ENCODE results near the gene PTX4.

PTX4 gene

DNA sequence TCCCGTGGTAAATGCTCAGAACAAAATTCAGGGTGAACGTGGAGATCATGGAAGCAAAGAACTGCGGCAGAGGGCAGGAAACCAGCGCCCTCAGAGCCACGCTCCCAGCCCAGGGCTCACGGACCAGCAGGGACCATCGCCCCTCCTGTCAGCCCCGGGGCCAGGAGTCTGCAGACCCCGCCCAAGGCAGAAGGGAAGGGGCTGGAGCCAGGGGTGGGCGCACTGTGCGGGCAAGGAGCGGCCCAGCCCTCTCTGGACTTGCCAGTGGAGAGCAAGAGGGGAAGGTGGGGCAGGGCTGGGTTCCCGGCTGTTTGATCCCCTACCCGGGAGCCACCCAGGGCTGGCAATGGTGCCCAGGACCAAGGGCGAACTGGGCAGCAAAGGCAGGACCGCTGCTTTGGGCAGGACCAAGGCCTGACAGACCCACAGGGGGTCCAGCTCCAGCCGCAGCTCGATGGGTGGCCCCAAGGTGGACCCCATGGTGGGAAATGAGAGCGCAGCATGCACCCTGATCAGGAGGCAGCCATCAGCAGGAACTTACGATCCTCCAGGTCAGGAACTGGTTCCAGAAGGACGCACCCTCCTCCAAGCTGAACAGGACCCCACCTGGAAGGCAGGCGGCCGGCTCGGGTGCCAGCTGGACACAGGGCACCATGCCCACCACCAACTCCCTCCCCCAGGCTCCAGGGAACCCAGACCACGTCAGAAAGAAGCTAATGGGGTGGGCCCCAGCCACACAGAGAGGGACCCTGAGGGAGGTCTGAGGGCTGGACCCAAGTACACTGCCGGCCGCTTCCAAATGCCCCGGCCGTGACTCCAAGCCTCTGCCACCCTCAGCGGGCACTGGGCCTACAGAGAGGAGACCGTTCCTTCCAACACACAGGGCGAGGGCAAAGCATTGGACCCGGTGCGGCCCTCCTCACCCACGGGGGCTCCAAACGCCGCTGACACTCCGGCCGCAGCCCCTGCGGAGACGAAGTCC, 33.3 kb downstream of the PTX4 start:
- no peak for ATAC-seq
- Mint-ChIP-seq H3K36me3 (peaks cover 43% of the 10 kb centered on the region), H3K27ac (no peak overlapping the region), H3K4me1 (peaks cover 25% of the 10 kb centered on the region), H3K4me3 (no peak overlapping the region), H3K9me3 (no peaks in the 10 kb centered on the region), H3K27me3 (no peaks in the 10 kb centered on the region)

DNA sequence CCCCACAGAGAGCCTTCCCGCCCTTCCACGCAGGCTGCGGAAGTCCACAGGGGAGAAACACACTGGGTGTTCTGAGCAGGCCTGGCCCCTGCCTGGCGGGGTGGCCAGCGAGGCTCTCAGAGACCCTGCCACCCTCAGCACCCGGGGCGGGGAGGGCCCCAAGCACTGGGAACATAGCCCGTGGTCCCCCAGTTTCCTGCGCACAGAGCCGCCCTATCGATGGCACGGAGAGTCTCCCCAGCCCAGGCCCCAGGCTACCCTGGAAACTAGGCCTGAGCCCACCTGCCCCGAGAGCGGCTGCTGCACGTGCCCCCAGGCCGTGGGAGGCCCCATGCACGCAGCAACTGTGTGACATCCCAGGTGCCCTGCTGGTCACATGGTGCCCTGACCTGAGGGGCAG, 34.2 kb downstream of the PTX4 start:
- no peak overlapping the region for H3K27ac Mint-ChIP-seq
- H3K36me3 Mint-ChIP-seq: peaks cover 43% of the 10 kb centered on the region
- H3K9me3 Mint-ChIP-seq: no peaks in the 10 kb centered on the region
- H3K4me3 Mint-ChIP-seq: no peak overlapping the region
- H3K27me3 Mint-ChIP-seq: no peaks in the 10 kb centered on the region
- ATAC-seq: no peak
- H3K4me1 Mint-ChIP-seq: peaks cover 17% of the 10 kb centered on the region

DNA sequence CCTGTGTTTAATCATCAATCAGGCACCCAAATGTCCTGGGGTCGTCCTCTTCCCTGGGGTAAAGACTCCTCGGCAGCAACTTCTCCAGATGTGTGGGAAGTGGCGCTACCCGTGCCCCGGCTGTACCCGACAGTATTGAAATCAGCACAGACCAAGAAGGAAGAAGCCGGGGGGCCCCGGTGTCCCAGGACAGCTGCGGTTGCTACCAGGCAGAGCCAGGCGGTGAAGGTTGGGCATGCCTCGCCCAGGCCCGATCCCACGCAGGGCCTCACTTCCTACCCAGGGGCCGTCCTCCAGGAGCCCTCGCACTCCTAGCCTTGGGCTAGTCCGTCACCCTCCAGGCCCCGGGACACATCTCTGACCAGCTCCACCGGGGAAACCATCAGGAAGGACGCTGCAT, 35.4 kb downstream of the PTX4 start:
- H3K27ac Mint-ChIP-seq: no peak overlapping the region
- no peak overlapping the region for H3K4me3 Mint-ChIP-seq
- H3K27me3 Mint-ChIP-seq: no peaks in the 10 kb centered on the region
- peaks cover 39% of the 10 kb centered on the region for H3K36me3 Mint-ChIP-seq
- no peaks in the 10 kb centered on the region for H3K9me3 Mint-ChIP-seq
- H3K4me1 Mint-ChIP-seq: peaks cover 6% of the 10 kb centered on the region
- no peak for ATAC-seq

DNA sequence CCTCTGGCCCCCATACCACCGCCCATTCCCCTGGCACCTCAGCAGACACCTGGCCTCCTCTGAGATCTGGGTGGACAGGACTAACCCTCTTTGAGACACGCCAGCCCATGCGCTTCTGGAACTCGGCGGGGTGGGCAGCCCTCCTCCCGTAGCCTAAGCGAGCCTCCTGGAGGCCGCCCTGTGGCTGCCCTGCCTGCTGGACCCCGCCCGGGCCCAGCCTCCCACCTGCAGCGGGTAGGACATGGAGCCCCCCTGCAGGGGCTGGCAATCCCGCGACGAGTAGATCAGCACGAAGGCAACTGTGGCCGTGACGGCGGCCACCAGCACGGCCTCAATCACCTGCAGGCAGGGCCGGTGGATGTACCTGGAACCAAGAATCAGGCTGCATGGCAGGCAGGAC, 36.2 kb downstream of the PTX4 start:
- Mint-ChIP-seq H3K9me3 (no peaks in the 10 kb centered on the region), H3K27ac (no peak overlapping the region), H3K36me3 (peaks cover 45% of the 10 kb centered on the region), H3K27me3 (no peaks in the 10 kb centered on the region), H3K4me3 (no peak overlapping the region), H3K4me1 (no peaks in the 10 kb centered on the region)
- ATAC-seq: no peak

DNA sequence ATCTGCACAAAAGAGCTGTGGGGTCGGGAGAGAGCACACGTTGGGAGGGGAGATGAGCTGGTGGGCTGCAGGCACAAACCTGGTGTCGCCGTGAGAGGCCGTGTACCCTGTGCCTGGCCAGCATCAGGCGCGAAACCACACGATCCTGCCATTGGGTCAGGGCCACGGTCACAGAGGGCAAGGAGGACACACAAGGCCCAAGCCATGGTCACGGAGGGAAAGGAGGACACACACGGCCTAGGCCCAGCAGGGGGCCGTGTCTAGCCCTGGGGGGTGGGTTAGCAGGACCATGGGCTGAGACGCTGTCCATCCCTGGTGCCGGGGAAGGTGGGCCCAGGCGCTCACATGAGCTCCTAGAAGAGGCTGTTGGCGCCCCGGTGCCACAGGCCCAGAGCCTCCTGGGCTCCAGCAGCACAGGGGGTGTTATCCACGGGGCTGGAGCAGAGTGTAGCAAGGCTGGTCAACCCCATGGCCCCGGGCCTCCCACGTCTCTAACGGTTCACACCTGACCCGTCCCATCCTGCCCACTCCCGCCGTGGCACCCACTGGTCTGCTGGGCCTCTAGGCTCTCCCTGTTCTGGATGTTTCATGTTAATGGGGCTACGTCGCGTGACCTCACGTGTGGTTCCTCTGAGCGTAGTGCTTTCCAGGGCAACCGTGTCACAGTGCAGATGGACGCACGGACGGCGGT, 36.9 kb downstream of the PTX4 start:
- Mint-ChIP-seq H3K27me3 (no peaks in the 10 kb centered on the region), H3K4me3 (no peak overlapping the region)
- ATAC-seq: no peak

DNA sequence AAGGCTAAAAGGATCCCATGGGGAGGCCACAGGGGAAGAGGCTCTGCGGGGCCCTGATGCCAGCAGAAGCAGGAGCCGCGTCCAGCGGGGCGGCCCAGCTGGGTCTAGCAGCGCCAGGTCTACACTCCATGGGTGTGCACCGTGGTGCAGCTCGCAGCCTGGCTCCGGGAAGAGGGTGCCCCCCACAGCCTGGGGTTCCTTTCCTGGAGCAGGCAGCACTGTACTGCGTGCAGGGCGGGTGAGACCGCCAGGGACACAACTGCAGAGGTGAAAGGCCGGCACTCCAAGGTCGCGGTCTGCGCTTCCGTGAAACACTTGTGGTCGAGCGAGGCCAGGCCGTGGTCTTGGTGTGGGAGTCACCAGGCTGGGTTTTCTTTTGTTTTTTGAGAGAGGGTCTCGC, 37.9 kb downstream of the PTX4 start:
- H3K27me3 Mint-ChIP-seq: no peaks in the 10 kb centered on the region
- H3K4me1 Mint-ChIP-seq: peaks cover 5% of the 10 kb centered on the region
- H3K4me3 Mint-ChIP-seq: no peak overlapping the region
- no peaks in the 10 kb centered on the region for H3K9me3 Mint-ChIP-seq
- no peak for ATAC-seq
- H3K36me3 Mint-ChIP-seq: peaks cover 51% of the 10 kb centered on the region
- H3K27ac Mint-ChIP-seq: no peak overlapping the region

More for the DNA sequence above, 36.9 kb downstream of the PTX4 start:
- H3K27ac Mint-ChIP-seq: no peak overlapping the region
- H3K4me1 Mint-ChIP-seq: no peaks in the 10 kb centered on the region
- H3K36me3 Mint-ChIP-seq: peaks cover 45% of the 10 kb centered on the region
- H3K9me3 Mint-ChIP-seq: no peaks in the 10 kb centered on the region

DNA sequence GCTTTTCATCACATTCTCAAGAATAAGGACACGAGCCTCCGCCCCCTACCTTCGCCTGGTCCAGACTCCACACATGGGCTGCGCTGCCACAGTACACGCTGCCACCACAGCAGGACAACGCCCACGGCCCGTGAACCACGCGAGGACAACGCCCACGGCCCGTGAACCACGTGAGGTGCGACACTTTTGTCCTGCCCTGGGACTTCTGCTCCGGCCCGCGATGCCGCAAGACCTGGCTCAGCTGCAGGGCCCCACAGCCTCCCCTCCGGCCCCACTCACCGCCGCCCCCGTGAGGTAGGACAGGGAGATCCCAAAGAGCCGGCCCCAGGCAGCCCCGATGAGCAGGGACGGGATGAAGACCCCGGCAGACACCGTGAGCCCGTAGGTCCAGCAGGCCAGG, 38.5 kb downstream of the PTX4 start:
- H3K27me3 Mint-ChIP-seq: no peaks in the 10 kb centered on the region
- no peak overlapping the region for H3K27ac Mint-ChIP-seq
- ATAC-seq: no peak
- H3K4me1 Mint-ChIP-seq: peaks cover 10% of the 10 kb centered on the region
- H3K36me3 Mint-ChIP-seq: peaks cover 50% of the 10 kb centered on the region
- no peaks in the 10 kb centered on the region for H3K9me3 Mint-ChIP-seq
- H3K4me3 Mint-ChIP-seq: no peak overlapping the region

DNA sequence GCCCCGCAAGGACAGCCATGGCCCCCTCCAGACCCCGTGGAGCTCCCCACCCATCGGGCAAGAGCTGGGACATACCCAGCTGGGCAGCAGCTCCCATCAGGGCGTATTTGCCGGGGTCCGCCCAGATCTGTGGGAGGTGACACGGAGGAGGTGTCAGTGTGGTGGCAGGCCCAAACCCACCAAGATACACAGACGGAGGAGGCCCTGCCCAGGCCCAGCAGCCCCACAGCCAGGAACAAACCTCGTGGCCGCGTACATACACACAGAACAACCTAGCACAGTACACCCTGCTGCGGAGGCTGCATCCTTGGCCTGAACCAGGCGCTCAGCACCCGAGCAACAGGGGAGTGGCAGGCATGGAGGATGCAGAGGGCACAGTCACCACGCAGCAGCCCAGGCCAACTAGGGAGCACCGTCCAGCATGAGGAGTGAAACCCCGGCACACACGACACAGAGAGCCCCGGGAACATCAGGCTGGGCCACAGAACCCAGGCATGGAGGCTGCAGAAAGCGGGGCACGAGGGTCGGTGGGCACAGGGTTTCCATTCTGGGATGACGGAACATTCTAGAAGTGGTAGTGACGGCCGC, 39.4 kb downstream of the PTX4 start:
- H3K9me3 Mint-ChIP-seq: no peaks in the 10 kb centered on the region
- H3K27ac Mint-ChIP-seq: no peak overlapping the region
- peaks cover 44% of the 10 kb centered on the region for H3K36me3 Mint-ChIP-seq
- ATAC-seq: no peak
- H3K27me3 Mint-ChIP-seq: no peaks in the 10 kb centered on the region
- H3K4me3 Mint-ChIP-seq: no peak overlapping the region
- peaks cover 19% of the 10 kb centered on the region for H3K4me1 Mint-ChIP-seq

DNA sequence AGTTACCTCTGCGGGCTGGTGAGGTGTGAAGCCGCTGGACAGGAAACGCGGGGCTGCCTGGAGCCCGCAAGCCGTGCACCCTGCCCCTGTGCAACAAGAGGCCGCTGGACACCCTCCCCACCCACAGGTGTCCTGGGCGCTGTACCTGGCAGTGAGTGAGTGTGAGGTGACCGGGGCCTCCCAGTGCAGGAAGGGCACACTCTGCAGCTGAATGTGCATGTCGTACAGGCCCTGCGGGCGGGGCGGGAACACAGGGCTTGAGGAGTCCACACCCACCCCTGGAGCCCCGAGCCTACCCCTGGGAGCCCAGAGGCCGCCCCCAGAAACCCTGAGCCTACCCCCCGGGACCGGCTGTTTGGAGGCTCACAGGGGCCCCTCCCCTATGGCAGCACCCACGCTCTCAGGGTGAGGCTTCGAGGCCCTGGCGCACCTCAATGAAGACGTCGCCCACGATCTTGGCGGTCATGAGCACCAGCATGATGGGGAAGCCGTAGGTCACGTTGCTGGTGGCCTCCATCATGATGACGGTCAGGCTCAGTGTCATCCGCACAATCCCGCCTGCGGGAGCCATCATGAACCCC, 40.1 kb downstream of the PTX4 start:
- no peaks in the 10 kb centered on the region for H3K27me3 Mint-ChIP-seq
- H3K36me3 Mint-ChIP-seq: peaks cover 38% of the 10 kb centered on the region

DNA sequence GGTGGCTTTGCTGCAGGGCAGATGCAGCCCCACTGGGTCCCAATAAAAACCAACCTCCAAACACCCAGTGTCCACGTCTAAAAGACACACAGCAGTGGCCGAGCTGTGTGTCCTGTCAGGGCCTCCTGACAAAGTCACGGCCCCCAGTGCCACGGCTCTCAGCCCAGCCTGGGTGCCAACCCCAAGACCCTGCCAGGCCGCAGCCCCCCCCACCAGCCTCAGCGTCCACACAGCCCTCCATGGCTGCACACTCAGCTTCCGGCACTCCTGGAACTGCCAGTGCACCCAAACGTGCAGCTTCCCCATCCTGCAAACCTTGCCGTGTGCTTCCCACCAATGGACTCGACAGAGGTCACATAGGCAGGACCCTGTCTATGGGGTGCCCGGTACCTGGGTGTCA, 40.8 kb downstream of the PTX4 start:
- peaks cover 21% of the 10 kb centered on the region for H3K4me1 Mint-ChIP-seq
- no peaks in the 10 kb centered on the region for H3K9me3 Mint-ChIP-seq
- no peak overlapping the region for H3K27ac Mint-ChIP-seq
- no peak for ATAC-seq
- no peaks in the 10 kb centered on the region for H3K27me3 Mint-ChIP-seq
- peaks cover 36% of the 10 kb centered on the region for H3K36me3 Mint-ChIP-seq
- no peak overlapping the region for H3K4me3 Mint-ChIP-seq

More for the DNA sequence above, 40.1 kb downstream of the PTX4 start:
- Mint-ChIP-seq H3K9me3 (no peaks in the 10 kb centered on the region), H3K27ac (no peak overlapping the region), H3K4me3 (no peak overlapping the region), H3K4me1 (peaks cover 21% of the 10 kb centered on the region)
- no peak for ATAC-seq

DNA sequence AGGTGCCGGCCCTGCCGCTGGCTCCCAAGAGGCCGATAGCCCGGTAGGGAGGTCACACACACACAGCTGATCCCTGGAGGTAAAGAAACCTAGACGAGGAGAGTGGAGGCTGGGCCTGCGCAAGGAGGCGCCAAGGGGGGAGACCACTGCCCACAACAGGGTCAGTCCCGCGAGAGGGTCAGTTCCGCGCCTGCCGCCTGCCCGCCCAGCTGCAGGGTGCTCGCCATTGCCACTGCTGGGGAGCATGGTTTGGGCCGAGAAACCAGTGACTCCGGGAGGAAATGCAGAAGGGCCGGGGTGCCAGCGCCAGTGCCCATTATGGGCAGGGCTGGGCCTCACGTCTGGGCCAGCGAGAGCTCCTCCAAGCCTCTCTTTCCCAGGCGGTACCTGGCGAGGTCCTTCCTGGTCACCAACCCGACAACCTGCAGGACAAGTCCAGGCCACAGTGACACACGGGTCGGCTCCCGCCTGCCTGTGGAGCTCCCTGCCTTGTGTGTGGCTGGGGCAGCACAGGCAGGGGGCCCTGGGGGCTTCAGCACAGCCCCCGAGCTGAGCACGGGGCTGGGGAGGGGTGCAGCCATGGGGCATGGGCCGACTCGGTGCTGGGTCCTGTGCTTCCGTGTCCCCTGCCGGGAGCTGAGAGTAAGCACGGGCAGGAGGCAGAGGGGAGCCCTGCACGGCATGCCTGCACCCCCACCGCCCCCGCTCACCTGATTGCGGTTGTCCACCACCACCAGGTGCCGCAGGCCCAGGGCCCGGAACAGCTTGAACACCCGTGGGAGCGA, 42.3 kb downstream of the PTX4 start:
- H3K27me3 Mint-ChIP-seq: no peaks in the 10 kb centered on the region
- no peaks in the 10 kb centered on the region for H3K9me3 Mint-ChIP-seq
- peaks cover 21% of the 10 kb centered on the region for H3K4me1 Mint-ChIP-seq
- peak overlapping the region; percentile 94 for H3K27ac Mint-ChIP-seq
- H3K4me3 Mint-ChIP-seq: no peak overlapping the region
- peaks cover 31% of the 10 kb centered on the region for H3K36me3 Mint-ChIP-seq
- no peak for ATAC-seq

DNA sequence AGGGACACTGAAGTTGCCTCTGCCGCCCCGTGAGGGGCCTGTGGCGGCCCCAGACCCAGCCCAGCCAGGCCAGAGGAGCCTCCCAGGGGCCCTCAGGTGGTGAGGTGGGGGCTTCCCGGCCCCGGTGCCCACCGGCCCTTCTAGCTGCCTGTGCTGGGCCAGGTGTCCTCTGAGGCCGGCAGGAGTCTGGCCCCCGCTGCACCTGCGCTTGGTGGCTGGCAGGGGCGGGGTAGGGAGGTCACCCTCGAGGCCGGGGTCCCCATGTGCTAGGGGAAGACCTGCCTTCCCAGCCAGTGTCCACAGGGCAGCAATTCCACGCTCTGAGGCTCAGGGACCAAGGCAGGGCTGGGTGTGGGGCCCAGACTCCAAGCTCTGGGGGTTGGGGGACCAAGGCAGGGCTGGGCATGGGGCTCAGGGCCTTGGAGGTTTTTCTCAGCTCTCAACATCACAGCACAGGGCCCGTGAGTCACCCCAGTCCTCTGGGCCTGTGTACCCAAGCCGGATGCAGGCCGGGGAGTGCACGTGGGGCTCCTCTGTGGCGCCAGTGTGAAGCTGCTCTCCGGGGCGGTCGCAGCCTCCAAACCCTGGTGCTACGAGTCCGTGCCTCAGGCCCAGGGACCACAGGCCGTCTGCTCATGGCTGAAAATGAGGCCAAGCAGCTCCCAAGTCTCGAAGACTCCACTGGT, 43.1 kb downstream of the PTX4 start:
- peaks cover 27% of the 10 kb centered on the region for H3K36me3 Mint-ChIP-seq
- no peaks in the 10 kb centered on the region for H3K27me3 Mint-ChIP-seq
- no peaks in the 10 kb centered on the region for H3K9me3 Mint-ChIP-seq
- H3K4me3 Mint-ChIP-seq: no peak overlapping the region
- peak overlapping the region; percentile 94 for H3K27ac Mint-ChIP-seq
- H3K4me1 Mint-ChIP-seq: peaks cover 21% of the 10 kb centered on the region
- ATAC-seq: peak; percentile 55

DNA sequence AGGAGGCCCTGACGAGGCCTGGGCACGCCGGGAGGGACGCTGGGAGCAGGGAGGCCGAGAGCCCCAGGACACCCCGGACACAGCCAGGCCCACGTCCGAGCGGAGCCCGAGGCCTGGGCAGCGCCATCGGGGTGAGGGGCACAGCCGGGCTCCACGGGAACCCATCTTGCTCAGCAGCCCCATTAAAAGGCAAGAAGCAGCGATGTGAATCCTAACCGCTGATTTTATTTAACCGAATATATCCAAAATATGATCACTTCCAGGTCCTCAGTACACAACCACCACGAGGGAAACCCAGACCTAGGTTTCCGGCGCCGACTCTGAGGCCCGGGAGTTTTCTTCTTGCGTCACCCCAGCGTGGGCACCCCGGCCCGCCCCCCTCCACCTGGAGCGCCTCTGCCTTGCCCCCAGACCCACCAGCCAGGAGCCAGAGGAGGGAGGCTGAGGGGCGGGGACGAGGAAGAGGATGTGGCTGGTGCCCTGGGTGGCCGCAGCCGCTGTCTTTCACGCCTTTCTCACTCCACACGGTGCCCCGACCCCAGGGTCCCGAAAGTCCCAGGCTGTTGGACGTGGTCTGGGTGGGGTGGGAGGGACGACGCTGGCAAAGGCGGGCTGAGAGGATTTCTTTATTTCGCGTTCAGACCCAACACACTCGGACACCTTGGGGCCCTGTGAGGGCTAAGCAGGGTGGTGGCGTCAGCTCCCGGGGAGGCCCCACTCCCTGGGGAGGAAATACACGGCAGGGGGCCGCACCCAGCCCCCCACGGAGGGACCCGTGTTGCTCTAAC, 43.8 kb downstream of the PTX4 start:
- Mint-ChIP-seq H3K4me3 (peak overlapping the region; percentile 67), H3K36me3 (peaks cover 27% of the 10 kb centered on the region), H3K27ac (peak overlapping the region; percentile 94), H3K4me1 (peaks cover 21% of the 10 kb centered on the region), H3K27me3 (no peaks in the 10 kb centered on the region), H3K9me3 (no peaks in the 10 kb centered on the region)
- ATAC-seq: peak; percentile 65

Data from stimulated activated memory B cell treated with anti-CD40 and anti-IgM and Interleukin-4, amounts not matched to agents 10 μg/mL and 1 μg/mL and 100 μg/mL, for 72 hours (primary cell).